GM23338 (cell line): Measurements from ENCODE around the gene ZNF185. TPM values are rescaled to one million over a fixed set of nuclear protein-coding genes. Genes with fewer than 3 reads are reported as not detected.

Experiments
- ATAC-seq: fragments of 200-7000 bp; cut with Tn5 transposase; 3 replicates; pipeline ENCODE4 v1.9.1; 2020
- DNase-seq: peaks from one replicate; pipeline ENCODE4 v3.0.0-alpha.2; 2015; ENCODE audit warnings: low spot score
- H2AFZ ChIP-seq: fragments of 200-600 bp; sonication (generic); 2 replicates; pipeline ENCODE4 v1.8.0; 2016; ENCODE audit warnings: antibody characterized with exemption, mild to moderate bottlenecking, moderate library complexity
- H3F3A ChIP-seq: fragments of 200-600 bp; sonication (generic); replicated peaks from 2 replicates; pipeline ENCODE4 v1.8.0; 2017; ENCODE audit warnings: antibody characterized with exemption, mixed run types, low read depth
- H3K27ac ChIP-seq: fragments of 200-600 bp; sonication (generic); 2 replicates; pipeline ENCODE4 v1.6.1; 2016; ENCODE audit warnings: low read depth
- H3K27me3 ChIP-seq: fragments of 200-600 bp; sonication (generic); 2 replicates; pipeline ENCODE4 v1.8.0; 2016; ENCODE audit warnings: mild to moderate bottlenecking, mixed run types, moderate library complexity; ENCODE audit not compliant: insufficient read depth
- H3K36me3 ChIP-seq: fragments of 200-600 bp; sonication (generic); 2 replicates; pipeline ENCODE4 v1.8.0; 2016; ENCODE audit warnings: mild to moderate bottlenecking; ENCODE audit not compliant: insufficient read depth
- H3K4me1 ChIP-seq: fragments of 200-600 bp; sonication (generic); 2 replicates; pipeline ENCODE4 v1.8.0; 2016; ENCODE audit warnings: mild to moderate bottlenecking, moderate library complexity; ENCODE audit not compliant: insufficient read depth
- H3K4me2 ChIP-seq: fragments of 200-600 bp; sonication (generic); 2 replicates; pipeline ENCODE4 v1.7.1; 2017; ENCODE audit warnings: mixed run types
- H3K4me3 ChIP-seq: fragments of 200-600 bp; sonication (generic); 2 replicates; pipeline ENCODE4 v1.6.1; 2016; ENCODE audit warnings: mixed run types
- H3K79me2 ChIP-seq: fragments of 200-600 bp; sonication (generic); replicated peaks from 2 replicates; pipeline ENCODE4 v1.8.0; 2017; ENCODE audit warnings: mild to moderate bottlenecking; ENCODE audit not compliant: insufficient read depth
- H3K9me2 ChIP-seq: fragments of 200-600 bp; sonication (generic); 2 replicates; pipeline ENCODE4 v1.8.0; 2017; ENCODE audit not compliant: insufficient read depth
- H4K20me1 ChIP-seq: fragments of 200-600 bp; sonication (generic); replicated peaks from 2 replicates; pipeline ENCODE4 v1.8.0; 2017; ENCODE audit warnings: mild to moderate bottlenecking; ENCODE audit not compliant: insufficient read depth
- H3K27ac Mint-ChIP-seq: 2 replicates; pipeline ENCODE4 v1.8.0; 2020; ENCODE audit warnings: inconsistent platforms, mild to moderate bottlenecking, moderate library complexity, mixed read lengths
- H3K27me3 Mint-ChIP-seq: 3 replicates; pipeline ENCODE4 v1.8.0; 2022; ENCODE audit warnings: low read depth, mild to moderate bottlenecking, moderate library complexity, mixed read lengths, inconsistent platforms; ENCODE audit not compliant: insufficient read depth, poor library complexity
- H3K36me3 Mint-ChIP-seq: 3 replicates; pipeline ENCODE4 v1.8.0; 2021; ENCODE audit warnings: low read depth, mild to moderate bottlenecking, inconsistent platforms, moderate library complexity, mixed read lengths
- H3K4me1 Mint-ChIP-seq: 3 replicates; pipeline ENCODE4 v1.8.0; 2020; ENCODE audit warnings: mild to moderate bottlenecking, inconsistent platforms, mixed read lengths
- H3K4me3 Mint-ChIP-seq: 3 replicates; pipeline ENCODE4 v1.8.0; 2021; ENCODE audit warnings: moderate library complexity, mild to moderate bottlenecking, inconsistent platforms, mixed read lengths
- H3K9me3 Mint-ChIP-seq: 3 replicates; pipeline ENCODE4 v1.8.0; 2020; ENCODE audit warnings: moderate library complexity, mild to moderate bottlenecking, inconsistent platforms, mixed read lengths
- CREB1 ChIP-seq: fragments of 250-450 bp; sonication (Bioruptor Pico); IDR thresholded peaks from 2 replicates; pipeline ENCODE4 v1.5.0; 2020; ENCODE audit warnings: low read depth, mild to moderate bottlenecking, moderate library complexity
- EZH2phosphoT487 ChIP-seq: fragments of 200-600 bp; sonication (generic); IDR thresholded peaks from one replicate; pipeline ENCODE4 v1.8.1; 2018; ENCODE audit warnings: antibody characterized with exemption; ENCODE audit not compliant: unreplicated experiment
- JUNB ChIP-seq: IDR thresholded peaks from one replicate; pipeline ENCODE4 v1.6.1; 2016; ENCODE audit warnings: antibody characterized with exemption; ENCODE audit not compliant: unreplicated experiment
- NANOG ChIP-seq: IDR thresholded peaks from 2 replicates; pipeline ENCODE4 v1.6.1; 2016; ENCODE audit warnings: antibody characterized with exemption, borderline replicate concordance
- POLR2AphosphoS5 ChIP-seq: IDR thresholded peaks from 2 replicates; pipeline ENCODE4 v1.6.1; 2016; ENCODE audit warnings: antibody characterized with exemption, low read depth
- STAT1 ChIP-seq: IDR thresholded peaks from one replicate; pipeline ENCODE4 v1.6.1; 2016; ENCODE audit warnings: antibody characterized with exemption; ENCODE audit not compliant: unreplicated experiment
- ZNF331 ChIP-seq: fragments of 250-450 bp; sonication (Bioruptor Pico); IDR thresholded peaks from 2 replicates; pipeline ENCODE4 v1.5.0; 2020; ENCODE audit warnings: low read depth, mild to moderate bottlenecking, moderate library complexity
- polyA plus RNA-seq: library from polyadenylated mRNA; unstranded; fragments of >200 nt; fragmentation: Nextera tagmentation; extraction: Ambion mirVana; gene quantifications from 2 replicates; pipeline ENCODE4 v1.2.1, GENCODE V29; 2016
- total RNA-seq: library from RNA; depleted of rRNA; stranded (reverse); fragments of >200 nt; shearing (Covaris generic); gene quantifications from 2 replicates; pipeline ENCODE4 v1.2.3, GENCODE V29; 2014
- TF ChIP-seq, protein P1 (sequence below), 2 experiments: fragments of 200-600 bp in 1 of 2; sonication (generic) in 1 of 2; conservative IDR thresholded peaks; 2 replicates each; pipeline versions ENCODE4 v1.5.1 to v1.6.1; 2016 to 2017; ENCODE audit warnings: antibody characterized with exemption in 2 of 2, low read depth in 2 of 2, mild to moderate bottlenecking in 2 of 2, moderate library complexity in 1 of 2
- TF ChIP-seq, protein P2 (sequence below): fragments of 250-450 bp; sonication (Bioruptor Pico); IDR thresholded peaks from 2 replicates; pipeline ENCODE4 v1.5.0; 2020; ENCODE audit warnings: mild to moderate bottlenecking, moderate library complexity
- TF ChIP-seq, protein P3 (sequence below): IDR thresholded peaks from 2 replicates; pipeline ENCODE4 v1.6.1; 2016; ENCODE audit warnings: antibody characterized with exemption

ZNF185 gene
- total and polyA plus RNA-seq, 2 experiments from 2014 or later, result 2.9 to 7.8 TPM

DNA sequence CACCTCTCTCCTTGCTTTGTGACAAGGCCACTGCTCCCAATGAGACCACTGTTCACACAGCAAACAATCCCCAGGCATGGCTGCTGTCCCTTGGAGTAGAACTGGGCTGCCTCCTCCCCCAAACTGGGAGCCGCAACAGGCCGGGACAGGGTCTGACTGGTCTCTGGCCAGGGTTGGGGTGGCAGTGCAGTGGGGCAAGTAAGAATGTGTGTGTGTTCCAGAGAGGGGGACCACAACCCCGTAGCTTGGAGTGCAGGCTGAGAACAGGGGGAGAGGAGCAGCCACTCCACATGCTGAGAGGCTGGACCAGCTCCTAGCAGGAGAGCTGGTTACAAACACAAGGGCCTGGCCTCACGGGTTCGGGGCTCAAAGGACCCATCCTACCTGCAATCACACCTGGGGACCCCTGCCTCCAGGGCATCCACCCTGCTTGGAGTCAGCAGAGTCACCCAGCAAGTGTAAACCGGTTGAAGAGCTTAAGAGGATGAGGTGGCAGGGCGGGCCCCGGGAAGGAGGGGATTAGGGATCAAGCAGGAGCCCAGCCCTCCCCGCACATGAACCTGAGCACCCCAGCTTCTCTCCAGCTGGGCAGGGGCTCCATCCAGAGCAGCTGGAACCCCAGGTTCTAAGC is 3.8 kb upstream of the ZNF185 start:
- Histone ChIP-seq H3K27me3 (no peaks in the 10 kb centered on the region), H3K36me3 (no peaks in the 10 kb centered on the region), H3F3A (no peaks in the 10 kb centered on the region), H3K4me1 (peaks cover 21% of the 10 kb centered on the region; the same call in 1 of the 2 replicates), H4K20me1 (no peaks in the 10 kb centered on the region), H3K27ac (no peak overlapping the region), H3K79me2 (no peaks in the 10 kb centered on the region), H3K4me2 (no peak overlapping the region), H3K4me3 (no peak overlapping the region), H2AFZ (no peak overlapping the region), H3K9me2 (no peaks in the 10 kb centered on the region)
- DNase-seq (no peak), ATAC-seq (no peak)
- Mint-ChIP-seq H3K4me1 (peaks cover 55% of the 10 kb centered on the region), H3K27ac (no peak overlapping the region), H3K36me3 (no peaks in the 10 kb centered on the region; the same call in 1 of the 3 replicates), H3K4me3 (no peak overlapping the region), H3K9me3 (no peaks in the 10 kb centered on the region), H3K27me3 (peaks cover 14% of the 10 kb centered on the region)
- TF ChIP-seq NANOG (no peak), STAT1 (no peak), POLR2AphosphoS5 (no peak), EZH2phosphoT487 (no peak)
- TF ChIP-seq, protein P1, sequence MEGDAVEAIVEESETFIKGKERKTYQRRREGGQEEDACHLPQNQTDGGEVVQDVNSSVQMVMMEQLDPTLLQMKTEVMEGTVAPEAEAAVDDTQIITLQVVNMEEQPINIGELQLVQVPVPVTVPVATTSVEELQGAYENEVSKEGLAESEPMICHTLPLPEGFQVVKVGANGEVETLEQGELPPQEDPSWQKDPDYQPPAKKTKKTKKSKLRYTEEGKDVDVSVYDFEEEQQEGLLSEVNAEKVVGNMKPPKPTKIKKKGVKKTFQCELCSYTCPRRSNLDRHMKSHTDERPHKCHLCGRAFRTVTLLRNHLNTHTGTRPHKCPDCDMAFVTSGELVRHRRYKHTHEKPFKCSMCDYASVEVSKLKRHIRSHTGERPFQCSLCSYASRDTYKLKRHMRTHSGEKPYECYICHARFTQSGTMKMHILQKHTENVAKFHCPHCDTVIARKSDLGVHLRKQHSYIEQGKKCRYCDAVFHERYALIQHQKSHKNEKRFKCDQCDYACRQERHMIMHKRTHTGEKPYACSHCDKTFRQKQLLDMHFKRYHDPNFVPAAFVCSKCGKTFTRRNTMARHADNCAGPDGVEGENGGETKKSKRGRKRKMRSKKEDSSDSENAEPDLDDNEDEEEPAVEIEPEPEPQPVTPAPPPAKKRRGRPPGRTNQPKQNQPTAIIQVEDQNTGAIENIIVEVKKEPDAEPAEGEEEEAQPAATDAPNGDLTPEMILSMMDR (conservative IDR thresholded peaks at IDR 0.05; ENCODE audit: low read depth in 2 of 2), result no peak

DNA sequence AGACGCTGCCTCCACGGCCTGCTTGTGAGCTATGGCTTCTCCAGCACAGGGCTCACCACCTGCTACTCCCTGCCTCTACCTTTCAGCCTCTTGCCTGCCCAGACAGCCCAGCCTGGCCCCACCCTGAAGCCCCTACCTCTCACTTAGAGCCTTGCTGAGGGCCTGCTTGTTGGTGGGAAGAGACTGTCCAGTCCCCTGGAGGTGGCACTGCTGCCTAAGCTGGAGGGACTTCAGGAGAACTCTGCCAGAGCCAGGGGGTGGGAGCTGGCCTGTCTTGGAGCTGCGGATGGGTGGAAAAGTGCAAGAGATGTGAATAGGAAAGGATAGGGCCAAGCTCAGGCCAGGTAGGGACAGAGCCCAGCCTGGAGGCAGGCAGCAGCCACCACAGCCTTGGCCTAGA is 2.7 kb upstream of the ZNF185 start:
- Histone ChIP-seq H3K79me2 (no peaks in the 10 kb centered on the region), H3K9me2 (no peaks in the 10 kb centered on the region), H3K4me2 (no peak overlapping the region), H4K20me1 (no peaks in the 10 kb centered on the region), H3F3A (no peaks in the 10 kb centered on the region), H3K36me3 (no peaks in the 10 kb centered on the region), H3K4me1 (peaks cover 14% of the 10 kb centered on the region; the same call in 1 of the 2 replicates), H3K27me3 (no peaks in the 10 kb centered on the region), H2AFZ (no peak overlapping the region), H3K27ac (no peak overlapping the region), H3K4me3 (no peak overlapping the region)
- H3K9me3 Mint-ChIP-seq, result no peaks in the 10 kb centered on the region
- no peak for ATAC-seq
- peaks cover 10% of the 10 kb centered on the region for H3K27me3 Mint-ChIP-seq
- no peak for DNase-seq
- H3K4me1 Mint-ChIP-seq, result peaks cover 45% of the 10 kb centered on the region
- H3K36me3 Mint-ChIP-seq, result no peaks in the 10 kb centered on the region; the same call in 1 of the 3 replicates
- no peak overlapping the region for H3K4me3 Mint-ChIP-seq
- no peak overlapping the region for H3K27ac Mint-ChIP-seq
- TF ChIP-seq ZNF331 (CRISPR knock-in tag) (no peak), NANOG (no peak), EZH2phosphoT487 (no peak), CREB1 (CRISPR knock-in tag) (no peak), POLR2AphosphoS5 (no peak), JUNB (no peak)
- TF ChIP-seq, protein P2, sequence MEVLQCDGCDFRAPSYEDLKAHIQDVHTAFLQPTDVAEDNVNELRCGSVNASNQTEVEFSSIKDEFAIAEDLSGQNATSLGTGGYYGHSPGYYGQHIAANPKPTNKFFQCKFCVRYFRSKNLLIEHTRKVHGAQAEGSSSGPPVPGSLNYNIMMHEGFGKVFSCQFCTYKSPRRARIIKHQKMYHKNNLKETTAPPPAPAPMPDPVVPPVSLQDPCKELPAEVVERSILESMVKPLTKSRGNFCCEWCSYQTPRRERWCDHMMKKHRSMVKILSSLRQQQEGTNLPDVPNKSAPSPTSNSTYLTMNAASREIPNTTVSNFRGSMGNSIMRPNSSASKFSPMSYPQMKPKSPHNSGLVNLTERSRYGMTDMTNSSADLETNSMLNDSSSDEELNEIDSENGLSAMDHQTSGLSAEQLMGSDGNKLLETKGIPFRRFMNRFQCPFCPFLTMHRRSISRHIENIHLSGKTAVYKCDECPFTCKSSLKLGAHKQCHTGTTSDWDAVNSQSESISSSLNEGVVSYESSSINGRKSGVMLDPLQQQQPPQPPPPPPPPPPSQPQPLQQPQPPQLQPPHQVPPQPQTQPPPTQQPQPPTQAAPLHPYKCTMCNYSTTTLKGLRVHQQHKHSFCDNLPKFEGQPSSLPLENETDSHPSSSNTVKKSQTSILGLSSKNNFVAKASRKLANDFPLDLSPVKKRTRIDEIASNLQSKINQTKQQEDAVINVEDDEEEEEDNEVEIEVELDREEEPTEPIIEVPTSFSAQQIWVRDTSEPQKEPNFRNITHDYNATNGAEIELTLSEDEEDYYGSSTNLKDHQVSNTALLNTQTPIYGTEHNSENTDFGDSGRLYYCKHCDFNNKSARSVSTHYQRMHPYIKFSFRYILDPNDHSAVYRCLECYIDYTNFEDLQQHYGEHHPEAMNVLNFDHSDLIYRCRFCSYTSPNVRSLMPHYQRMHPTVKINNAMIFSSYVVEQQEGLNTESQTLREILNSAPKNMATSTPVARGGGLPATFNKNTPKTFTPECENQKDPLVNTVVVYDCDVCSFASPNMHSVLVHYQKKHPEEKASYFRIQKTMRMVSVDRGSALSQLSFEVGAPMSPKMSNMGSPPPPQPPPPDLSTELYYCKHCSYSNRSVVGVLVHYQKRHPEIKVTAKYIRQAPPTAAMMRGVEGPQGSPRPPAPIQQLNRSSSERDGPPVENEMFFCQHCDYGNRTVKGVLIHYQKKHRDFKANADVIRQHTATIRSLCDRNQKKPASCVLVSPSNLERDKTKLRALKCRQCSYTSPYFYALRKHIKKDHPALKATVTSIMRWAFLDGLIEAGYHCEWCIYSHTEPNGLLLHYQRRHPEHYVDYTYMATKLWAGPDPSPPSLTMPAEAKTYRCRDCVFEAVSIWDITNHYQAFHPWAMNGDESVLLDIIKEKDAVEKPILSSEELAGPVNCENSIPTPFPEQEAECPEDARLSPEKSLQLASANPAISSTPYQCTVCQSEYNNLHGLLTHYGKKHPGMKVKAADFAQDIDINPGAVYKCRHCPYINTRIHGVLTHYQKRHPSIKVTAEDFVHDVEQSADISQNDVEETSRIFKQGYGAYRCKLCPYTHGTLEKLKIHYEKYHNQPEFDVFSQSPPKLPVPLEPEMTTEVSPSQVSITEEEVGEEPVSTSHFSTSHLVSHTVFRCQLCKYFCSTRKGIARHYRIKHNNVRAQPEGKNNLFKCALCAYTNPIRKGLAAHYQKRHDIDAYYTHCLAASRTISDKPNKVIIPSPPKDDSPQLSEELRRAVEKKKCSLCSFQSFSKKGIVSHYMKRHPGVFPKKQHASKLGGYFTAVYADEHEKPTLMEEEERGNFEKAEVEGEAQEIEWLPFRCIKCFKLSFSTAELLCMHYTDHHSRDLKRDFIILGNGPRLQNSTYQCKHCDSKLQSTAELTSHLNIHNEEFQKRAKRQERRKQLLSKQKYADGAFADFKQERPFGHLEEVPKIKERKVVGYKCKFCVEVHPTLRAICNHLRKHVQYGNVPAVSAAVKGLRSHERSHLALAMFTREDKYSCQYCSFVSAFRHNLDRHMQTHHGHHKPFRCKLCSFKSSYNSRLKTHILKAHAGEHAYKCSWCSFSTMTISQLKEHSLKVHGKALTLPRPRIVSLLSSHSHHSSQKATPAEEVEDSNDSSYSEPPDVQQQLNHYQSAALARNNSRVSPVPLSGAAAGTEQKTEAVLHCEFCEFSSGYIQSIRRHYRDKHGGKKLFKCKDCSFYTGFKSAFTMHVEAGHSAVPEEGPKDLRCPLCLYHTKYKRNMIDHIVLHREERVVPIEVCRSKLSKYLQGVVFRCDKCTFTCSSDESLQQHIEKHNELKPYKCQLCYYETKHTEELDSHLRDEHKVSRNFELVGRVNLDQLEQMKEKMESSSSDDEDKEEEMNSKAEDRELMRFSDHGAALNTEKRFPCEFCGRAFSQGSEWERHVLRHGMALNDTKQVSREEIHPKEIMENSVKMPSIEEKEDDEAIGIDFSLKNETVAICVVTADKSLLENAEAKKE (CRISPR knock-in tag), result no peak
- TF ChIP-seq, protein P1 (conservative IDR thresholded peaks at IDR 0.05; ENCODE audit: low read depth in 2 of 2), result no peak
- TF ChIP-seq, protein P3, sequence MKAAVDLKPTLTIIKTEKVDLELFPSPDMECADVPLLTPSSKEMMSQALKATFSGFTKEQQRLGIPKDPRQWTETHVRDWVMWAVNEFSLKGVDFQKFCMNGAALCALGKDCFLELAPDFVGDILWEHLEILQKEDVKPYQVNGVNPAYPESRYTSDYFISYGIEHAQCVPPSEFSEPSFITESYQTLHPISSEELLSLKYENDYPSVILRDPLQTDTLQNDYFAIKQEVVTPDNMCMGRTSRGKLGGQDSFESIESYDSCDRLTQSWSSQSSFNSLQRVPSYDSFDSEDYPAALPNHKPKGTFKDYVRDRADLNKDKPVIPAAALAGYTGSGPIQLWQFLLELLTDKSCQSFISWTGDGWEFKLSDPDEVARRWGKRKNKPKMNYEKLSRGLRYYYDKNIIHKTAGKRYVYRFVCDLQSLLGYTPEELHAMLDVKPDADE, result no peak
